Activated T-cell treated with anti-CD3 and anti-CD28 coated beads, Interleukin-2, amount 50 U/mL, for 4 hours (primary cell): ENCODE data around the gene PODXL. TPM values are rescaled to one million over a fixed set of nuclear protein-coding genes. Genes with fewer than 3 reads are reported as not detected.
"Not testable (repeated sequence)": the region's sequence is repeated elsewhere in the genome, so short reads cannot be mapped to it uniquely, and the experiment has no call there.

Experiments
- ATAC-seq, 2 donors: fragments of 200-7000 bp; cut with Tn5 transposase; one replicate each; pipeline ENCODE4 v1.10.0; 2021
- DNase-seq: peaks from one replicate; pipeline ENCODE4 v3.0.0-alpha.2; 2020
- H3K27me3 Mint-ChIP-seq: one replicate; pipeline ENCODE4 v1.8.0; 2021; ENCODE audit warnings: low read depth, mixed read lengths
- H3K36me3 Mint-ChIP-seq: one replicate; pipeline ENCODE4 v1.8.0; 2022; ENCODE audit warnings: mixed read lengths; ENCODE audit not compliant: insufficient read depth
- H3K4me1 Mint-ChIP-seq: one replicate; pipeline ENCODE4 v1.8.0; 2021; ENCODE audit warnings: low read depth, mixed read lengths
- H3K4me3 Mint-ChIP-seq: one replicate; pipeline ENCODE4 v1.8.0; 2021; ENCODE audit warnings: mild to moderate bottlenecking, moderate library complexity, mixed read lengths
- H3K9me3 Mint-ChIP-seq: one replicate; pipeline ENCODE4 v1.8.0; 2021; ENCODE audit warnings: mixed read lengths
- total RNA-seq, 3 donors: library from RNA; stranded (reverse); gene quantifications; one replicate each; pipeline ENCODE4 v1.2.1, GENCODE V29; 2021

Gene PODXL
- total RNA-seq, 3 donors from 2014 or later, result 0.76 to 1.4 (median 1.1) TPM

- DNase-seq, result no peak
- Mint-ChIP-seq H3K4me3 (no peak overlapping the region), H3K27me3 (peaks cover 4% of the 10 kb centered on the region), H3K36me3 (no peaks in the 10 kb centered on the region), H3K4me1 (peaks cover 14% of the 10 kb centered on the region), H3K9me3 (no peaks in the 10 kb centered on the region)
- no peak for ATAC-seq
Measured at GRCh38 chr7:131518626-131519025, 37.8 kb downstream of the PODXL start.

- no peak overlapping the region for H3K4me3 Mint-ChIP-seq
- H3K27me3 Mint-ChIP-seq, result peaks cover 5% of the 10 kb centered on the region
- DNase-seq, result no peak
- H3K4me1 Mint-ChIP-seq, result peaks cover 13% of the 10 kb centered on the region
- no peak for ATAC-seq
- no peaks in the 10 kb centered on the region for H3K9me3 Mint-ChIP-seq
- no peaks in the 10 kb centered on the region for H3K36me3 Mint-ChIP-seq
Measured at GRCh38 chr7:131517218-131517923, 39.1 kb downstream of the PODXL start.

GRCh38 chr7:131515471-131515870, 41.0 kb downstream of the PODXL start:
- not testable (repeated sequence) for H3K9me3 Mint-ChIP-seq, H3K4me3 Mint-ChIP-seq, H3K36me3 Mint-ChIP-seq, DNase-seq, ATAC-seq, H3K27me3 Mint-ChIP-seq
- peaks cover 13% of the 10 kb centered on the region for H3K4me1 Mint-ChIP-seq

- Mint-ChIP-seq H3K9me3 (no peaks in the 10 kb centered on the region), H3K4me1 (peaks cover 16% of the 10 kb centered on the region), H3K36me3 (no peaks in the 10 kb centered on the region), H3K4me3 (no peak overlapping the region), H3K27me3 (peaks cover 9% of the 10 kb centered on the region)
- ATAC-seq, result peak; percentile 99
- DNase-seq, result peak; percentile 73
Measured at GRCh38 chr7:131513245-131514061, 43.0 kb downstream of the PODXL start.

GRCh38 chr7:131511774-131512535, 44.5 kb downstream of the PODXL start:
- Mint-ChIP-seq H3K4me1 (peaks cover 21% of the 10 kb centered on the region), H3K27me3 (peaks cover 9% of the 10 kb centered on the region), H3K36me3 (no peaks in the 10 kb centered on the region), H3K4me3 (no peak overlapping the region), H3K9me3 (no peaks in the 10 kb centered on the region)
- ATAC-seq (no peak), DNase-seq (no peak)

GRCh38 chr7:131511071-131511470, 45.4 kb downstream of the PODXL start:
- Mint-ChIP-seq H3K36me3 (no peaks in the 10 kb centered on the region), H3K4me1 (peaks cover 21% of the 10 kb centered on the region), H3K9me3 (no peaks in the 10 kb centered on the region), H3K4me3 (no peak overlapping the region), H3K27me3 (peaks cover 9% of the 10 kb centered on the region)
- no peak for DNase-seq
- ATAC-seq, result no peak

GRCh38 chr7:131509781-131510180, 46.6 kb downstream of the PODXL start:
- ATAC-seq, result no peak
- Mint-ChIP-seq H3K4me1 (peaks cover 25% of the 10 kb centered on the region), H3K27me3 (peaks cover 9% of the 10 kb centered on the region)

GRCh38 chr7:131508754-131509486, 47.5 kb downstream of the PODXL start:
- Mint-ChIP-seq H3K4me1 (peaks cover 27% of the 10 kb centered on the region), H3K27me3 (peaks cover 9% of the 10 kb centered on the region), H3K36me3 (no peaks in the 10 kb centered on the region), H3K4me3 (no peak overlapping the region), H3K9me3 (no peaks in the 10 kb centered on the region)
- no peak for DNase-seq
- no peak for ATAC-seq

More at GRCh38 chr7:131509781-131510180, 46.6 kb downstream of the PODXL start:
- no peaks in the 10 kb centered on the region for H3K36me3 Mint-ChIP-seq
- no peak for DNase-seq
- H3K4me3 Mint-ChIP-seq, result no peak overlapping the region
- H3K9me3 Mint-ChIP-seq, result no peaks in the 10 kb centered on the region

GRCh38 chr7:131507592-131508331, 48.7 kb downstream of the PODXL start:
- Mint-ChIP-seq H3K4me3 (no peak overlapping the region), H3K27me3 (peaks cover 7% of the 10 kb centered on the region)

GRCh38 chr7:131506597-131506996, 49.8 kb downstream of the PODXL start:
- no peaks in the 10 kb centered on the region for H3K36me3 Mint-ChIP-seq
- ATAC-seq (no peak), DNase-seq (no peak)
- H3K27me3 Mint-ChIP-seq, result peaks cover 7% of the 10 kb centered on the region
- H3K9me3 Mint-ChIP-seq, result no peaks in the 10 kb centered on the region
- H3K4me3 Mint-ChIP-seq, result no peak overlapping the region
- H3K4me1 Mint-ChIP-seq, result peaks cover 31% of the 10 kb centered on the region

More at GRCh38 chr7:131507592-131508331, 48.7 kb downstream of the PODXL start:
- H3K36me3 Mint-ChIP-seq, result no peaks in the 10 kb centered on the region
- DNase-seq (peak; percentile 79), ATAC-seq (peak; percentile 92 to 93)
- H3K4me1 Mint-ChIP-seq, result peaks cover 24% of the 10 kb centered on the region
- no peaks in the 10 kb centered on the region for H3K9me3 Mint-ChIP-seq

GRCh38 chr7:131505636-131506557, 50.5 kb downstream of the PODXL start:
- H3K27me3 Mint-ChIP-seq, result peaks cover 7% of the 10 kb centered on the region

GRCh38 chr7:131505037-131505620, 51.3 kb downstream of the PODXL start:
- H3K9me3 Mint-ChIP-seq, H3K4me3 Mint-ChIP-seq, DNase-seq, H3K36me3 Mint-ChIP-seq, H3K27me3 Mint-ChIP-seq, ATAC-seq: not testable (repeated sequence)
- H3K4me1 Mint-ChIP-seq, result peaks cover 44% of the 10 kb centered on the region

More at GRCh38 chr7:131505636-131506557, 50.5 kb downstream of the PODXL start:
- H3K9me3 Mint-ChIP-seq, result no peaks in the 10 kb centered on the region
- H3K4me1 Mint-ChIP-seq, result peaks cover 38% of the 10 kb centered on the region
- ATAC-seq (no peak), DNase-seq (no peak)
- H3K4me3 Mint-ChIP-seq, result no peak overlapping the region
- H3K36me3 Mint-ChIP-seq, result no peaks in the 10 kb centered on the region
